ENCODE data around the gene CKMT2.
"Not testable (repeated sequence)": the region's sequence is repeated elsewhere in the genome, so short reads cannot be mapped to it uniquely, and the experiment has no call there.

GRCh38 chr5:81294021-81294420 is 60.9 kb downstream of the CKMT2 start:
- not testable (repeated sequence) for TF ChIP-seq CTCF, POLR2A (IDR thresholded peaks at IDR 0.05)
